NOMO-1 treated with DMSO at 0.1 percent for 48 hours (cell line): ENCODE measurements around the gene PDE4B.

Experiments used
- DNase-seq: peaks from one replicate; lab custom pipeline; 2025; ENCODE audit not compliant: unreplicated experiment; lab: John Stamatoyannopoulos, UW

The PDE4B gene

GRCh38 chr1:66275601-66276023, 482.9 kb downstream of the PDE4B start:
- no peak for DNase-seq

- no peak for DNase-seq
Measured at GRCh38 chr1:66276218-66276617, 483.5 kb downstream of the PDE4B start.

GRCh38 chr1:66278260-66279021, 485.7 kb downstream of the PDE4B start:
- no peak for DNase-seq

GRCh38 chr1:66281808-66282207, 489.1 kb downstream of the PDE4B start:
- no peak for DNase-seq

DNA sequence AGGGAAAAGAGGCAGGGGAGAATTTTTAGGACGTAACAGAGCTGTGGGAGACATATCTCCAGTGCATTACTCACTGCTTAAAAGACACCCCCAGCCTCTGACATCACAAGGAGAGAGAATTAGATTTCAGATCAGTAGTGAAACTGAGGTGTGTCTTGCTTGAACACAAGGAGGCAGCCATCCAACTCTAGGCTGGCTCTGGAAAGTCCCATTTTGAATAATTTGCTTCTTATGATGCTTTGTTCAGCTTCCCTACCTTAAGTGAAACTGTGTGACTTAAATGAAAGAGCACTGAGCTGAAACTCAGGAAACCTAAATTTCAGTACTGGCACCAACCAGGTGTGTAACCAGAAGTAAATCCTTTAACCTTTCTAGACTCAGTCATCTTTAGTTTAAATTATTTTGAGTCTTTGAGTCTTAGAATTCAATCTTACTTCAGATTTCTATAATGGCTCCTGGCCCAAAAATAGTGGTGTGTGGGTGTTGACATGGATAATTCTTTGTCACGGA, 489.7 kb downstream of the PDE4B start:
- DNase-seq, result no peak

GRCh38 chr1:66282891-66283621, 490.4 kb downstream of the PDE4B start:
- DNase-seq, result no peak

GRCh38 chr1:66283622-66284041, 490.9 kb downstream of the PDE4B start:
- DNase-seq, result no peak

- no peak for DNase-seq
Measured at GRCh38 chr1:66284746-66285145, 492.1 kb downstream of the PDE4B start.

GRCh38 chr1:66285618-66286270, 493.0 kb downstream of the PDE4B start:
- DNase-seq, result no peak

DNA sequence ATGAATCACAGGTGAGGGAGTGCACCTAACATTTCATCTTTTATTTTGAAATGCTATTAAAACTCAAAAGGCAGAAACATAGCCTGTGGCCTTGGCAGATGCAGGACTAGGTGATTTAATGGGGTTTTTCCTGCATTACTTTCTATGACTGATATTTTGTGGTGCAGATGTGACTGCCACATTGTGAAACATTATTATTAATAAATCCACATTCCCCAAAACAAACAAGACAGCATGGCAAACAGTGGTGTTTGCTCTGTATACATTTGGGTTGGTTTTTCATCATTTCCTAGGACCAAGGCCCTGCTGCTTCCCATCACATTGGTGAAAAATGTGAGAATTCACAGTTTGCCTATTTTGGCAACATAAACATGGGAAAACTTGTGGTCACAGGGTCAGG, 493.6 kb downstream of the PDE4B start:
- DNase-seq, result no peak

GRCh38 chr1:66288048-66288447, 495.4 kb downstream of the PDE4B start:
- no peak for DNase-seq

DNA sequence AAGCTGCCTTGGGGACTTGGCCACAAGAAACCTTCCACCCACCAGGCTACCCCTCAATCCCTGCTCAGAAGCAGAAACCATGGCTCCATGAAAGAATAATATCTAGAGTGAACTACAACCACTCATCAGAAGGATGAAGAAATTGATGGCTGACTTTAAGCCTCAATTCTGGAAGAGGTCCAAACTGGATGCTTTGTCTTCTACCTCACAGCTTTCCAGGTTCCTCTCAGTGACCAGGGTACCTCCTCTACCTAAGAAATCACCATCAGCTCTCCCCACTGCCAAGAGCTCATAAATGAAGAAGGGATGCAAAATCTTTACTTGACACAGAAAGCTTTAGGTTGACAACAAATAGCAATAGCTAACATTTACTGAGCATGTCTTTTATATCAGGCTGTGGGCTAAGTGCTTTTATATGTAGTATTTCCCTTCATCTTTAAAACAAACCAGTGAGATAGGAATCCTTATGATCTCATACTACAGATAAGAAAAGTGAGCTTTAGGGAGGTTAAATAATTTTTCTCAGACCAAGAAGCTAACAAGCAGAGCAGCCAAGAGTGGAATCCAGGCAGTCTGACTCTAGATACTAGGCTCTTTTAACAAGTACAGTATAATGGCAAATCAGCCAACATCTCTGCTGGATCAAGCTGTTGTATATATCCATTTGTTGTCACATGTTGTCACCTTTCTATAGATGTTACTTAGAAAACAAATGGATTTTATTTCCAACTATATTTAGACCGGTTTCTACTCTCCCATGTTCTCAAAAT, 498.3 kb downstream of the PDE4B start:
- DNase-seq, result no peak

DNA sequence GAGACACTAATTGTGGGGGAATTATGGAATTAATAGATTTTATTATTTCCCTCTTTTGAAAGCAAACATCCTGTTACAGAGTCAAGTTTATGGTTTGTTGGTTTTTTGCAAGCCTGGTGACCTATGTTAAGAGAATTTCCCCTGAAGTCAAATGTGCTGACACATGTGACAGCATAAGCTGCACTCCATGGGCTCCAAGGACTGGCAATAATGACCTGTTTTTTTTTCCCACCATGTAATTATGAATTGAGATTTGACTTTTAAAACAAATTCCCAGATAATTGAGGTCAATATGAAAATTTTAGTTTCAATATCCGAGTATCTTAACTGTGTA, 498.8 kb downstream of the PDE4B start:
- DNase-seq, result no peak

GRCh38 chr1:66292305-66292704, 499.6 kb downstream of the PDE4B start:
- no peak for DNase-seq

DNA sequence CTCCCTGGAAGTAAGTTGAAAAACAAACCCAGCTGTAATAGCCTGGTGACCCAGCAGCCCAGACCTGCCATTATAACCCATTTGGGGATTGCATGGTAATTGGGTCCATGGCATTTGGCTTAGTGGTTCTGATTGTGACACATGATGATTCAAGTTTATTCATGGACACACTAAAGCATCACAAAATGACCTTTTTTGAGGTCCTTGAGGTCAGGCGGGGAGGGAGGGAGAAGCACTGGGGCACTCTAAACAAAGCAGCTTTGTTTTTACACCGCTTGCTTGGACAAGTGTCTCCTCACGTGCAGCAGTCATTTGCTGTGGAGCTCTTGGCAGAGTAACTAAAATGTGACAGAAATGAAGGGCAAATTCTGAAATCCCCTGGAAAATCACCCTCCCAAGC, 500.2 kb downstream of the PDE4B start:
- DNase-seq, result no peak

- DNase-seq, result no peak
Measured at GRCh38 chr1:66294707-66295370, 502.1 kb downstream of the PDE4B start.

- DNase-seq, result no peak
Measured at GRCh38 chr1:66295803-66296202, 503.1 kb downstream of the PDE4B start.

DNA sequence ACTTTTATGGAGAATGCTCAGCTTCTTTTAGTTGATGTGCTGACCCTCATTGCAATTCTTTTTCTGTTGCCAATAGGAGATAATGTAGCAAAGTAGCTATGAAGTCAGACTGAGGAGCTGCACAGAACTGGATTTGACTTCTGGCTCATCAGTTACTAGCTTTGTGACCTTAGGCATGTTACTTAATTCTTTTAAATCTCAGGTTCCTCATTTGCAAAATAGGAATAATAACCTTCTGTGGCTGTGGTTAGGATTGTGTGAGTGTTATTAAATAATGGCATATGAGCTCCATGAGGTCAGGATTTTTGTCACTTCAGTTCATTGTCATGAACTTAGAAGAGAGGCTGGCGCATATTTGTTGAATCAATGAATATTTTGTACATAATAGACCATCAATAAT, 503.7 kb downstream of the PDE4B start:
- DNase-seq, result peak; percentile 77

- no peak for DNase-seq
Measured at GRCh38 chr1:66296951-66297350, 504.3 kb downstream of the PDE4B start.

DNA sequence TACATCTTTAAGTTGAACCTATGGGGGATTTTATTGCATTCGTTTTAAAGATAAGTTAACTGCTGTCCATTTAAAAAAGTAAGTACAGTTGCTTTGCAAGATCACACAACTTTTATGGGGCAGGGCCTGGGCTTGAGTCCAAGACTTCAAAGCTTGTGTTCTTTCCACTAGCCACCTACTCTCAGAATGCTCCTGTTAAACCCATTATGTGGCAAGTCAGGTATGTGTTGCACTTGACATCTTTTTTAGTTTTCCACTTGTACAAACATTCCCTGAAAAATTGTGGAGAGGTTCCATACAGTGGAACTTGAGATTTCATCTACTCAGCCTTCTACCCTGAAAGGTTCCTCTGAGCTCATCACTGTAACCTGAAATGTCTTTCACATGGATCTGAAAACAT, 505.8 kb downstream of the PDE4B start:
- DNase-seq, result no peak
